ENCODE measurements around the gene SUGCT.
A peak's percentile ranks its signal among the peaks of the same experiment; 100 is the strongest.

Gene SUGCT

GRCh38 chr7:40634118-40634517 is 499.3 kb downstream of the SUGCT start:
- no peaks in the 10 kb centered on the region for H3K36me3 ChIP-seq (ENCODE audit: insufficient read depth, low read length)
- no peak for DNase-seq (ENCODE audit: low read depth, low spot score)
- no peak overlapping the region for H3K27ac ChIP-seq
- H3K9me3 ChIP-seq (ENCODE audit: low read depth, low read length): no peaks in the 10 kb centered on the region
- no peak overlapping the region for H3K4me3 ChIP-seq
- H3K9ac ChIP-seq (ENCODE audit: insufficient read length): no peak overlapping the region
- TF ChIP-seq FOXP2 (optimal IDR thresholded peaks at IDR 0.05; ENCODE audit: control extremely low read depth, extremely low read length, insufficient read depth): no peak
- no peak for TF ChIP-seq POLR2AphosphoS5 (IDR thresholded peaks at IDR 0.05; ENCODE audit: borderline replicate concordance, low read depth, low read length)
- no peak for TF ChIP-seq EZH2 (IDR thresholded peaks at IDR 0.05)

- Histone ChIP-seq H3K27ac (no peak overlapping the region), H3K36me3 (ENCODE audit: insufficient read depth, low read length) (no peaks in the 10 kb centered on the region)
- TF ChIP-seq EZH2 (IDR thresholded peaks at IDR 0.05) (no peak), POLR2AphosphoS5 (IDR thresholded peaks at IDR 0.05; ENCODE audit: borderline replicate concordance, low read depth, low read length) (no peak), FOXP2 (optimal IDR thresholded peaks at IDR 0.05; ENCODE audit: control extremely low read depth, extremely low read length, insufficient read depth) (no peak)
Observed at GRCh38 chr7:40638545-40639320, 503.9 kb downstream of the SUGCT start.

DNA sequence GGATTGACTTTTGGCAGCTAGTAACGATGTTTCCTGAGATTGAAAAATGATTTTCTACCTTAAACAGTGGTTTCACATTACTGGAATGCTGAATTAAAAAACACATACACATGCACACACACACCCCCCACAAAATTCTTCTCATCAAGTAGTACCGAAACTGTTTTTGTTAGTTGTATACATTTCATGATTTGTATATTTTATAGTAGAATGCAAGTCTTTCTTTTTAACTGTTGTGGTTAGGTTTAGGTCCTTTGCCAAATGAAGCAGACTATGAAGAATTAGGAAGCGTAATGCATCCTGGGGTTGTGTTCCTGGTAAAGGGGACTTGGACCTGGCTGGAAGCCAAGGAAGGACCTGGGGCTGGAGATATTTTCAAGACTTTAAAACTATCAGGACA is 505.8 kb downstream of the SUGCT start:
- Histone ChIP-seq H3K36me3 (ENCODE audit: insufficient read depth, low read length) (no peaks in the 10 kb centered on the region), H3K27ac (no peak overlapping the region), H3K9ac (ENCODE audit: insufficient read length) (no peak overlapping the region), H3K9me3 (ENCODE audit: low read depth, low read length) (no peaks in the 10 kb centered on the region), H3K4me3 (no peak overlapping the region)
- TF ChIP-seq POLR2AphosphoS5 (IDR thresholded peaks at IDR 0.05; ENCODE audit: borderline replicate concordance, low read depth, low read length) (no peak), FOXP2 (optimal IDR thresholded peaks at IDR 0.05; ENCODE audit: control extremely low read depth, extremely low read length, insufficient read depth) (no peak), EZH2 (IDR thresholded peaks at IDR 0.05) (no peak)
- no peak for DNase-seq (ENCODE audit: low read depth, low spot score)

More at GRCh38 chr7:40638545-40639320, 503.9 kb downstream of the SUGCT start:
- Histone ChIP-seq H3K9me3 (ENCODE audit: low read depth, low read length) (no peaks in the 10 kb centered on the region), H3K4me3 (no peak overlapping the region), H3K9ac (ENCODE audit: insufficient read length) (no peak overlapping the region)
- DNase-seq (ENCODE audit: low read depth, low spot score): no peak

DNA sequence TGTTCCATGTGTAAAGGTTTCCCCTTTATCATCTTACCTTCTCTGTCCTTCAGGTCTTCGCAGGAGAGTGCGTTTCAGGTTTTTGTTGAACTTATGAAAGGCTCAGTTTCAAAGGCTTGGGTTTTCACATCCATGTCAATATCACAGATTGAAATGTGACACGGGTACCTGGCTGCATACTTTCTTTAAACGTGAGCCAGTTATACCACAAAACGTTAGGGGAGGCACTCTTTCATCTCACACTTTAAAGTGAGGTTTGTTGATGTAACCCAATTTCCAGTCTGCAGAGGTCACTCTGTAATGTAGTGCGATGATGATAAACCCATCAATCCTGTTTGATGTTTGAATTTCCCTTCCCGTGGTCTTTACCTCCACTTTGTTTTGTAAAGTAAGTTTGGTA is 506.9 kb downstream of the SUGCT start:
- TF ChIP-seq POLR2AphosphoS5 (IDR thresholded peaks at IDR 0.05; ENCODE audit: borderline replicate concordance, low read depth, low read length): no peak
- TF ChIP-seq EZH2 (IDR thresholded peaks at IDR 0.05): no peak
- TF ChIP-seq FOXP2 (optimal IDR thresholded peaks at IDR 0.05; ENCODE audit: control extremely low read depth, extremely low read length, insufficient read depth): no peak
- Histone ChIP-seq H3K4me3 (no peak overlapping the region), H3K36me3 (ENCODE audit: insufficient read depth, low read length) (no peaks in the 10 kb centered on the region), H3K27ac (no peak overlapping the region), H3K9me3 (ENCODE audit: low read depth, low read length) (no peaks in the 10 kb centered on the region), H3K9ac (ENCODE audit: insufficient read length) (no peak overlapping the region)
- no peak for DNase-seq (ENCODE audit: low read depth, low spot score)

- peak overlapping the region; percentile 47 for H3K4me3 ChIP-seq
- no peaks in the 10 kb centered on the region for H3K9me3 ChIP-seq (ENCODE audit: low read depth, low read length)
- peak overlapping the region; percentile 34; the same call in 1 of the 2 replicates for H3K27ac ChIP-seq
- peak; percentile 48 for DNase-seq (ENCODE audit: low read depth, low spot score)
- H3K9ac ChIP-seq (ENCODE audit: insufficient read length): no peak overlapping the region
- TF ChIP-seq EZH2 (IDR thresholded peaks at IDR 0.05) (no peak), FOXP2 (optimal IDR thresholded peaks at IDR 0.05; ENCODE audit: control extremely low read depth, extremely low read length, insufficient read depth) (no peak), POLR2AphosphoS5 (IDR thresholded peaks at IDR 0.05; ENCODE audit: borderline replicate concordance, low read depth, low read length) (no peak; the same call in 1 of the 2 replicates)
- no peaks in the 10 kb centered on the region for H3K36me3 ChIP-seq (ENCODE audit: insufficient read depth, low read length)
Observed at GRCh38 chr7:40643664-40644063, 508.9 kb downstream of the SUGCT start.

DNA sequence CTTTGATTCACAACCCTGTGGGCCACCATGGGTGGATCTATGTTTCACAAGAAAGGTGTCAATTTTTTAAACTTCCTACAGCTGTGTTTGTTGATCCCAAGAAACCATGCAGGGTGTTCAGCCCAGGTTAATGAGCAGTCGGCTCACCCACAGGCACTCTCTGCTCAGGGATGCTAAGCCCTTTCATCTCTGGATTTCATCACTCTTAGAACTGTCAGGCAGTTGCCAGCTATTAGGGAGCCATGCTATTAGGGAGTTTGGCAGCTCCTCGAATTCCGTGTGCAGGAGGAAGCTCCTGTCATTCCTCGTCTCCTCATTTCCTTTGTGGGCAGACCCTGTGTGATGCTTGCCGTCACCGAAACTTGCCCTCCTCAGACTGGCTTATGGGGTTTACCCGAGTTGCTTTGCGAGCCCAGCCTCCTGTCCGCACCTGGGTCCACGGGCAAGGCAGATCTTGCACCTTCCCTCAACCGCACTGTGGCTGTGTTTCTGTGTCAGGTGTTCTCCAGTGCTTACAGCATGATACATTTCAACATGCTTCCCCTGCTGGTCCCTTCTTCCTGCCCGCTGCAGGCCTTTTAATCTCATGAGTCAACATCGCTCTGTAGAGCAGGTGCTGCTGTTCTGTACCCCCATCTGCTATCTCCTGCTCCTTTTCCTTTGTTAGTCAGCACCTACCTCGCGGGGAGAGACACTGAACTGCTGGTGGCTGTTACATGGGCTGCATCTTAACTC is 509.8 kb downstream of the SUGCT start:
- Histone ChIP-seq H3K9ac (ENCODE audit: insufficient read length) (no peak overlapping the region), H3K9me3 (ENCODE audit: low read depth, low read length) (no peaks in the 10 kb centered on the region), H3K27ac (no peak overlapping the region), H3K4me3 (no peak overlapping the region), H3K36me3 (ENCODE audit: insufficient read depth, low read length) (no peaks in the 10 kb centered on the region)
- no peak for TF ChIP-seq EZH2 (IDR thresholded peaks at IDR 0.05)
- no peak for DNase-seq (ENCODE audit: low read depth, low spot score)

GRCh38 chr7:40645197-40645596 is 510.4 kb downstream of the SUGCT start:
- no peaks in the 10 kb centered on the region for H3K9me3 ChIP-seq (ENCODE audit: low read depth, low read length)
- no peak overlapping the region for H3K4me3 ChIP-seq
- no peak for TF ChIP-seq EZH2 (IDR thresholded peaks at IDR 0.05)
- no peak for TF ChIP-seq POLR2AphosphoS5 (IDR thresholded peaks at IDR 0.05; ENCODE audit: borderline replicate concordance, low read depth, low read length)
- TF ChIP-seq FOXP2 (optimal IDR thresholded peaks at IDR 0.05; ENCODE audit: control extremely low read depth, extremely low read length, insufficient read depth): no peak
- no peak overlapping the region for H3K27ac ChIP-seq
- no peak for DNase-seq (ENCODE audit: low read depth, low spot score)
- no peak overlapping the region for H3K9ac ChIP-seq (ENCODE audit: insufficient read length)
- no peaks in the 10 kb centered on the region for H3K36me3 ChIP-seq (ENCODE audit: insufficient read depth, low read length)

DNA sequence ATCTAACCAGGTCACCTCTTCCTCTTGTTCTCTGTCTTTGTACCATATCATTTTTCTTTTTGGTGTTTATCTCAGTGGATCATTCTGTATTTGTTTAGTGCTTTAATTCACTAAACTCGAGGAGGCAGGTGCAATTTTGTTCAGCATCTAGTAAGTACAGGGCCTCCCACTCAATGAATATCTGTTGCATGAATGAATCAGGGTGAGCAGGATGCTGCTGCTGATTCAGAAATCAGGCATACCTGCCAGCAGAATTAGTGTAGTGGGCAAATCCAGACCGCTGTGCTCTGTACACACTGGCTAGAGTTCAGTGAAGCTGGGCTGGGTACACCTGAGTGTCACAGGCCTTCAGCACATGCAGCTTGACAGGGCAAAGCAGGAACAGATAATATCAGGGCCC is 511.9 kb downstream of the SUGCT start:
- Histone ChIP-seq H3K9ac (ENCODE audit: insufficient read length) (no peak overlapping the region), H3K4me3 (no peak overlapping the region), H3K27ac (no peak overlapping the region), H3K9me3 (ENCODE audit: low read depth, low read length) (no peaks in the 10 kb centered on the region), H3K36me3 (ENCODE audit: insufficient read depth, low read length) (no peaks in the 10 kb centered on the region)
- no peak for DNase-seq (ENCODE audit: low read depth, low spot score)
- TF ChIP-seq POLR2AphosphoS5 (IDR thresholded peaks at IDR 0.05; ENCODE audit: borderline replicate concordance, low read depth, low read length): no peak

All from SK-N-MC (cell line).